GM21737 (cell line): ENCODE data around the gene TMEM143.
"Not testable (repeated sequence)": the region's sequence is repeated elsewhere in the genome, so short reads cannot be mapped to it uniquely, and the experiment has no call there.

Experiments used
- ATAC-seq: cut with Tn5 transposase; IDR thresholded peaks from one replicate; pipeline ENCODE4 v1.9.1; 2021; ENCODE audit warnings: mild to moderate bottlenecking, moderate library complexity; ENCODE audit not compliant: unreplicated experiment

Gene TMEM143

GRCh38 chr19:48332351-48332661 lies 31.4 kb downstream of the TMEM143 start:
- no peak for ATAC-seq

GRCh38 chr19:48330012-48330681 lies 33.6 kb downstream of the TMEM143 start:
- ATAC-seq, result no peak

- ATAC-seq, result no peak
Measured at GRCh38 chr19:48329167-48329891, 34.4 kb downstream of the TMEM143 start.

- ATAC-seq, result no peak
Measured at GRCh38 chr19:48325265-48325910, 38.4 kb downstream of the TMEM143 start, which contains the start of gene EMP3. TSS of gene EMP3 (plus strand) at chr19:48325552. CDS start at chr19:48326845, 1,293 bp downstream.

DNA sequence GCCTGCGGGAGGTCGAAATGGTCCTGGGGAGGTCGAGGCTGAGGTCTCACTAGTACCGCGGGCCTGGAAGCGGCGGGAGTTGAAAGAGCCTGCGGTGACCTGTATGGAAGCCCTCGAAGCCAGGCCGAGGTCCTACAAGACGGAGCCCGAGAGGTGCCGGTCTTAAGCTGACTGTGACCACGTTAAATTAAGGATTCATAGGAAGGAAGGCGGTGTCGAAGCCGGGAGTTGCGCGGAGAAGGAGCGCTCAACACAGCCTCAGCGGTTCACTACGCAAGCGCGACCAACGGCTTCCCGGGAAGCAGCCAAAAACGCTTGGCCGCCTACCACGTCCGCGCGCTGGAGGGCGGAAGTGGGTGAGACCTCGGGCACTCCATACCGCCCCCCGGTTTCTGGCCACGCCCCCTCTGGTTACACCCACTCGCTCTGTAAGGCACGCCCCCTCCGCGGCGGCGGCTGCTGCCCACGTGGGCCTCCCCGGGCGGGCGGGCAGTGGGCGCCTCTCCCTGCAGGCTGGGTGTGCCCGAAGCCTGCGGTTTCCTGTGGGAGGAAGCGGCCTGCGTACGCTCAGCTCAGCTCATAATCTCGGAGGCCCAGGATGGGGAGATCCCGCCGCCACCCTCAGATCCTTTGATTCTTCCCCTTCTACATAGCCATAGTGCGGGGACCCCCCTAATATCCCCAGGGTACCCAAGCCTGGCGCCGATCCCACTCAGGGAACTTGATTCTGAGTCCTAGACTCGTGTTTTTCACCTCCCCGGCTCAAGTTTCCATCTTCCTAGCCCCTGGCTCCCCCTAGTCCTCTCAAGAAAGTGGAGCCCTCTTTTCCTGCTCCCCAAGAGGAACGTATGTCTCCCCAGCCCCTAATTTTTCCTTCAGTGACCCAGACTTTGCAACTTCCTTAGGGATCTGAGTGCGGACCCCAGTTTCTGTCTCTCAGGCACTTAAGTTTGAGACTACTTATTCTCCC lies 41.8 kb downstream of the TMEM143 start:
- ATAC-seq, result peak; percentile 55

DNA sequence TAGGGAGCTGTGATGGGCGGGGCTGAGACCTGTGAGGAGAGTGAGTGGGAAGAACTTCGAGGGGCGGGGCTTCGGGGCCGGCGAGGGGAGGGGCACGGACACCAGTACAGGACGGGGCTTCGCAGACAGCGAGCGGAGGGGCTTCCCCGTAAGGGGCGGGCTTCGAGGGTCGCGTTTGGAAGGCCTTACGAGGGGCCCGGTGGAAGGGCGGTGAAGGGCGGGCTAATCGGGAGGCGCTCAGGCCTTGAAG lies 42.4 kb downstream of the TMEM143 start:
- peak; percentile 50 for ATAC-seq

DNA sequence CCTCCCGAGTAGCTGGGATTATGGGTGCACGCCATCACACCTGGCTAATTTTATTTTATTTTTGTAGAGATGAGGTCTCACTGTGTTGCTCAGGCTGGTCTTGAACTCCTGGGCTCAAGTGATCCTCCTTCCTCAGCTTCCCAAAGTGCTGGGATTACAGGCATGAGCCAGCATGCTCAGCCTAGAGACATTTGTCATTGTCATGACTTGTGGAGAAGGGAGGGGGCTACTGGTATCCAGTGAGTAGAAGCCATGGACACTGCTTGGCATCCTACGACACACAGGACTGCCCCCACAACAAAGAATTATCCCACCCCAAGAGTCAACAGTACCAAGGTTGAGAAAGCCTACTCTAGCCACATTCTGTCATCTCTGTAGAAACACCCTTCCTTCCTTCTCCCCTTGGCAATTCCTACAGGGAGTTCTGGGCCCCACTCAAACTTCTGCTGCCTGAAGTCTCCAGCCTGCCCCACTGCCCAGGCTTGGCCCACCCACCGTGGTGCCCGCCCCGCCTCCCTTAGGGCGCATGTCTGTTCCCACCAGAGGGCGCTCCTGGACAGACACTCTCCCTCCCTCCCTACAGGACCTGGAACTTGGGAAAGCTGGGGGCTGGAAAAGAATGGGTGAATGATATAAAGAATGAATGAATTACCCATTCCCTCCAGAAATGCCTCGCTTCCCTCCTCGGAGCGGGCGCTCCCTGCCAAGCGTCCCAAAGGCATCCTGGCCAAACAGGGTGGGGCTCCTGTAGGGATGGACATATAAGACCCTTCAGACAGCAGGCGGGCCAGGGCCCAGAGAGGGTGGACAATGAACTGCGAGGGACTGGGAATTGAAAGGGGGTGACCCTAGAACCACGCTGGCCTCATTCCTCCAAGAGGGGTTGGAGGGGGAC lies 43.8 kb downstream of the TMEM143 start:
- ATAC-seq, result no peak

GRCh38 chr19:48318286-48318987 lies 45.3 kb downstream of the TMEM143 start:
- no peak for ATAC-seq

DNA sequence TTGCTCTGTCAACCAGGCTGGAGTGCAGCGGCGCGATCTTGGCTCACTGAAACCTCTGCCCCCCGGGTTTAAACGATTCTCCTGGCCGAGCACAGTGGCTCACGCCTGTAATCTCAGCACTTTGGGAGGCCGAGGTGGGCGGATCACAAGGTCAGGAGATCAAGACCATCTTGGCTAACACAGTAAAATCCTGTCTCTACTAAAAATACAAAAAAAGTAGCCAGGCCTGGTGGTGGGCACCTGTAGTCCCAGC lies 46.1 kb downstream of the TMEM143 start:
- ATAC-seq, result not testable (repeated sequence)

- no peak for ATAC-seq
Measured at GRCh38 chr19:48315712-48316111, 48.0 kb downstream of the TMEM143 start.

- no peak for ATAC-seq
Measured at GRCh38 chr19:48311384-48311783, 52.4 kb downstream of the TMEM143 start.

- ATAC-seq, result no peak
Measured at GRCh38 chr19:48310227-48310626, 53.5 kb downstream of the TMEM143 start.

- ATAC-seq, result not testable (repeated sequence)
Measured at GRCh38 chr19:48309731-48310130, 54.0 kb downstream of the TMEM143 start.

DNA sequence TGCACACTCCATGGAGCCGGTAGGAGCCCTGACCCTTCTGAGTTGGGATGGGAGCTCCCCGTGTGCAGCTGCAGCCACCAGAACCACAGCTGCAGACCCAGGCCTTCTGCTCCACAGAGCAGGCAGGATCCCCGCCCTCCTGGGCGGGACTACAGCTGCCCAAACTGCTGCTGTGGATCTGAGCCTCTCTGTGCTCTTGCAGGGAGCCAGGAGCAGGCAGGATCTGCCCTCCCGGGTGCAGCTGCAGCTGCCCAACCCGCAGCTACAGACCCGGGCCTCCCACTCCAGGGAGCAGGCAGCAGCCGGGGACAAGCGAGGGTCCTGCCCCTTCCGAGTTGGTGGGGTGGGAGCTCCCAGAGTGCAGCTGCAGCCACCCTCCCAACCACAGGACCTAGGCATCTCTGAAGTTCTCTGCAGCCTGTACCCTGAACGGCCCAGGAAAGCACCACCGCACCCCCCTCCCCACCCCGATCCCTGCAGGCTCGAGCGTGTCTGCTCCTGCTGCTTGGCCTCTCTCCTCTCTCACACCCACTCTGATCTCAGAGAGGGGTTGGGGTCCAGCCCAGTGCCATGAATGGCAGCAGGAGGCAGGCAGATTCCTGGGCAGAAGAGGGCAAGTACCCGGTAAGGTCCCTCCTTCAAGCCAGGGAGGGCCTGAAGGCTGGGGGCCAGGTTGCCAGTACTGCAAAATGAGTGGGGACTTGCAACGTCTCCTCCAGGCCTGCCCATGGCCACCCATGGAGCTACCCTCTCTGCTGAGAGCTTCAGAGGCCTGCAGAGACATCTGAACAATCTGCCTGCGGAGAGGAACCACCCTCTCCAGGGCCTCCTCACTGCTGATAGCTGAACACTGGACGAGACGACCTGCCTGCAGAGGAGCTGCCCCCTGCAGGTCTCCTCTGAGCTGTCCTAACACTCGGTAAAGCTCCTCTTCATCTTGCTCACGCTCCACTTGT lies 54.8 kb downstream of the TMEM143 start:
- ATAC-seq, result no peak

DNA sequence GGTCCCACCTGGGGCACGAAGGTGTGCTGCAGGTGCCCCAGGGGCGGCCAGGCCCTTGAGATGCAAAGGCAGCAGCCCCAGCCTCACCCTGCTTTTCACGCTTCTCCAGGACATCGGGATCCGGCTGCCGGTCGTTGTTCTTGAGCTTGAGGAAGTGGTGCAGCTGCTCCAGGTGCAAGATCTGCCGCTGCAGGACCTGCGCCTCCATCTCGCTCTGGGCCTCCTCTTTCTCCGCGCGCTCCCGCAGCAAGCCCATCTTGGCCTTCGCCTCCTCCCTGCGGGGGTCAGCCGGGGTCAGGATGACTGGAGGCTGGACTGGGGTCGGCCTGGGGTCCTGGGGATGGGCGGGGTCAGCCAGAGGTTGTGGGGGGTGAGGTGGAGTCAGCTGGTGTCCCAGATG lies 59.9 kb downstream of the TMEM143 start:
- ATAC-seq, result no peak

- ATAC-seq, result no peak
Measured at GRCh38 chr19:48303367-48303766, 60.4 kb downstream of the TMEM143 start.

GRCh38 chr19:48302600-48302959 lies 61.2 kb downstream of the TMEM143 start:
- no peak for ATAC-seq

DNA sequence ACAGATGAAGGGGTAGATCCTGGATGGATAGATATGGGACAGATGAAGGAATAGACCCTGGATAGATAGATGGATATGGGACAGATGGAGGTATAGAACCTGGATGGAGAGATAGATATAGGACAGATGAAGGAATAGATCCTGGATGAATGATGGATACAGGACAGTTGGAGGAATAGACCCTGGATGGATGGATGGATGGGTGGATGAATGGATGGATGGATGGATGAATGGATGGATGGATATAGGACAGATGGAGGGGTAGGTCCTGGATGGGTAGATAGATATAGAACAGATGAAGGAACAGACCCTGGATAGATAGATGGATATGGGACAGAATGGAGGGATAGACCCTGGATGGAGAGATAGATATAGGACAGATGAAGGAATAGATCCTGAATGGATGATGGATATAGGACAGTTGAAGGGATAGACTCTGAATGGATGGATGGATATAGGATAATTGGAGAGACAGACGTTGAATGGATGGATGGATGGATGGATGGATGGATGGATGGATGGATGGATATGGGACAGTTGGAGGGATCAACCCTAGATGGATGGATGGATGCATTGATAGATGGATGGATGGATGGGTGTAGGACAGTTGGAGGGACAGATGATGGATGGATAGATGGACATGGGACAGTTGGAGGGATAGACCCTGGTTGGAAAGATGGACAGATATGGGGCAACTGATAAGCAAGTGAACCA lies 61.7 kb downstream of the TMEM143 start:
- no peak for ATAC-seq
